ENCODE data around the gene DEPDC7. TPM values are rescaled to one million over a fixed set of nuclear protein-coding genes. Genes with fewer than 3 reads are reported as not detected.

Gene DEPDC7
- total RNA-seq, 1 experiment from 2014 or later, result 6.2 TPM

- H3K27me3 ChIP-seq, result no peaks in the 10 kb centered on the region
- no peaks in the 10 kb centered on the region for H3K9me3 ChIP-seq
- no peaks in the 10 kb centered on the region for H3K36me3 ChIP-seq
- no peak overlapping the region for H3K4me3 ChIP-seq
- no peak for DNase-seq
Observed at GRCh38 chr11:33067294-33067693, 51.6 kb downstream of the DEPDC7 start.

- Histone ChIP-seq H3K36me3 (no peaks in the 10 kb centered on the region), H3K4me3 (no peak overlapping the region), H3K9me3 (no peaks in the 10 kb centered on the region), H3K27me3 (no peaks in the 10 kb centered on the region)
- no peak for DNase-seq
Observed at GRCh38 chr11:33068611-33069340, 53.1 kb downstream of the DEPDC7 start.

- no peak overlapping the region for H3K4me3 ChIP-seq
- no peaks in the 10 kb centered on the region for H3K9me3 ChIP-seq
- no peak for DNase-seq
- H3K36me3 ChIP-seq, result no peaks in the 10 kb centered on the region
- H3K27me3 ChIP-seq, result no peaks in the 10 kb centered on the region
Observed at GRCh38 chr11:33072465-33072864, 56.8 kb downstream of the DEPDC7 start.

Other genes with a start within 250 kb of the DEPDC7 start
- not detected in 2 replicates for gene CCDC73, start 221.2 kb upstream of the DEPDC7 start, total RNA-seq (2014; rRNA removed; shearing (Covaris generic); ENCODE audit: low replicate concordance)
- 0.13 and 1.4 TPM in 2 replicates for gene PRRG4, start 186.0 kb upstream of the DEPDC7 start, total RNA-seq (2014; rRNA removed; shearing (Covaris generic); ENCODE audit: low replicate concordance)
- gene QSER1, start 123.1 kb upstream of the DEPDC7 start, total RNA-seq (2014; rRNA removed; shearing (Covaris generic); ENCODE audit: low replicate concordance), result 5.7 and 10.4 TPM in 2 replicates
- gene TCP11L1, start 23.7 kb downstream of the DEPDC7 start, total RNA-seq (2014; rRNA removed; shearing (Covaris generic); ENCODE audit: low replicate concordance), result 4.4 and 8.4 TPM in 2 replicates
- 13.3 and 21.0 TPM in 2 replicates for gene CSTF3, start 145.6 kb downstream of the DEPDC7 start, total RNA-seq (2014; rRNA removed; shearing (Covaris generic); ENCODE audit: low replicate concordance)
- 36.4 and 47.7 TPM in 2 replicates for gene HIPK3, start 241.5 kb downstream of the DEPDC7 start, total RNA-seq (2014; rRNA removed; shearing (Covaris generic); ENCODE audit: low replicate concordance)